ENCODE results near the gene MAFG. TPM values are rescaled to one million over a fixed set of nuclear protein-coding genes. Genes with fewer than 3 reads are reported as not detected.

MAFG gene
- total RNA-seq, 2 experiments from 2014 or later, result 10.8 to 13.3 TPM

- no peak overlapping the region for H3K27ac ChIP-seq (ENCODE audit: low read depth in 1 of 2, low read length in 2 of 2)
- Mint-ChIP-seq H3K9me3 (no peaks in the 10 kb centered on the region), H3K27ac (no peak overlapping the region), H3K4me3 (peak overlapping the region; percentile 23), H3K4me1 (ENCODE audit: low read depth) (peaks cover 15% of the 10 kb centered on the region), H3K27me3 (peaks cover 5% of the 10 kb centered on the region), H3K36me3 (ENCODE audit: low read depth) (no peaks in the 10 kb centered on the region)
- ATAC-seq (ENCODE audit: poor library complexity) (no peak), DNase-seq (no peak)
- H3K4me1 ChIP-seq (ENCODE audit: insufficient read depth, low read length), result peaks cover 44% of the 10 kb centered on the region
- TF ChIP-seq CTCF (IDR thresholded peaks at IDR 0.05), result no peak
- no peaks in the 10 kb centered on the region for H3K36me3 ChIP-seq (ENCODE audit: insufficient read depth, low read length)
- ChIA-PET POLR2A (no interaction called here), CTCF (interaction anchor here (0.7 kb wide), 1 partner anchor 143 kb away, joined by 4 read pairs; no protein-coding TSS in a partner anchor)
- peaks cover 13 to 20% of the 10 kb centered on the region in 2 experiments for H3K27me3 ChIP-seq (ENCODE audit: control insufficient read depth in 1 of 2, insufficient read depth in 2 of 2, low read length in 2 of 2)
- peaks cover 0 to 8% of the 10 kb centered on the region in 2 experiments for H3K9me3 ChIP-seq (ENCODE audit: control insufficient read depth in 1 of 2, insufficient read depth in 1 of 2, low read length in 2 of 2)
- no peak overlapping the region for H3K4me3 ChIP-seq (ENCODE audit: low read length)
- intact Hi-C loops (cut with DNase I, micrococcal nuclease), result loop anchor here in 1 of 2 experiments (10.0 kb wide), 1 partner anchor 161 kb away; no protein-coding TSS in a partner anchor
Measured at GRCh38 chr17:81964081-81964849, 36.7 kb upstream of the MAFG start.

GRCh38 chr17:81962499-81963441, 35.2 kb upstream of the MAFG start:
- Mint-ChIP-seq H3K27ac (no peak overlapping the region), H3K4me1 (ENCODE audit: low read depth) (peaks cover under 1% of the 10 kb centered on the region), H3K36me3 (ENCODE audit: low read depth) (no peaks in the 10 kb centered on the region), H3K4me3 (peak overlapping the region; percentile 69), H3K27me3 (peaks cover 14% of the 10 kb centered on the region), H3K9me3 (no peaks in the 10 kb centered on the region)
- TF ChIP-seq CTCF (IDR thresholded peaks at IDR 0.05), result no peak
- H3K27me3 ChIP-seq (ENCODE audit: control insufficient read depth in 1 of 2, insufficient read depth in 2 of 2, low read length in 2 of 2), result peaks cover 26 to 31% of the 10 kb centered on the region in 2 experiments
- H3K4me1 ChIP-seq (ENCODE audit: insufficient read depth, low read length), result peaks cover 35% of the 10 kb centered on the region
- H3K36me3 ChIP-seq (ENCODE audit: insufficient read depth, low read length), result no peaks in the 10 kb centered on the region
- no peak overlapping the region for H3K27ac ChIP-seq (ENCODE audit: low read depth in 1 of 2, low read length in 2 of 2)
- intact Hi-C loops (cut with DNase I, micrococcal nuclease), result loop anchor here in 1 of 2 experiments (10.0 kb wide), 1 partner anchor 162 kb away; no protein-coding TSS in a partner anchor
- H3K4me3 ChIP-seq (ENCODE audit: low read length), result no peak overlapping the region
- DNase-seq (no peak), ATAC-seq (ENCODE audit: poor library complexity) (no peak)
- ChIA-PET CTCF (no interaction called here), POLR2A (interaction anchor here (0.7 kb wide), 1 partner anchor 68 kb away, joined by 4 read pairs; no protein-coding TSS in a partner anchor)
- H3K9me3 ChIP-seq (ENCODE audit: control insufficient read depth in 1 of 2, insufficient read depth in 1 of 2, low read length in 2 of 2), result peaks cover 0 to 8% of the 10 kb centered on the region in 2 experiments

Data from CD4-positive, alpha-beta T cell (primary cell).